GM19467 (cell line): ENCODE results near the gene TNS3.

Experiments used
- ATAC-seq: cut with Tn5 transposase; IDR thresholded peaks from one replicate; pipeline ENCODE4 v1.9.1; 2021; ENCODE audit warnings: mild to moderate bottlenecking, moderate library complexity; ENCODE audit not compliant: unreplicated experiment

Gene TNS3

DNA sequence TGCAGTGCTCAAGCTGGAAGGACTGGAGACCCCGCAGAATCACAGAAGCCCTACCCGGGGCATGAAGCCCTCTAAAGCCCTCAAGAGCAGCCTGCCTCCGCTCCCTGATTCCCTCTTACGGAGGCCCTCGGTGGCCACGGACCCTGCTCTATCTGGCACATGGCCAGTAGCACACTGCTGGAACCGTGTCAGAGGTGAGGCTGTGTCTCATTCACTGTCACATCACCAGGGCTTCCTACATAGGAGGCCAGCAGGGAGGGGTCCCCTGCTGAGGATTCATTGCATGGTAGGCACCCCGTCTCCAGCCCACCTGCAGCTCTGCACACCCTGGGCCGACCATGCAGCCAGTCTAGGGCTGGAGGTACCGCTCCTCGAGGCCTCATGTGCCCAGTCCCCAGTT lies 259.2 kb downstream of the TNS3 start:
- ATAC-seq, result no peak

DNA sequence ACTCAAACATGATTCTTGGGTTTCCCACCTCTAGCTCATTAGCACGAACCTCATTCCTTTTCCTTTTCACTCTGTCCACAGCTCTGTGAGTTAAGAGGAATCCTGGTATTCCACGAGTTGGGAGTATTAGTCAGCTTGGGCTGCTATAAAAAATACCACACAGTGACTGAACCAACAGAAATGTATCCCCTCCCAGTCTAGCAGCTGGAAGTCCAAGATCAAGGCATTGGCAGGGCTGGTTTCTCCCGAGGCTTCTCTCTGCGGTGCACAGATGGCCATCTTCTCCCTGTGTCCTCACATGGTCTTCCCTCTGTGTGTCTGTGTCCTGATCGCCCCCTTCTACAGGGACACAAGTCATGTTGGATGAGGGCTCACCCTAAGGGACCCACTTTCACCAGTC lies 261.6 kb downstream of the TNS3 start:
- ATAC-seq, result no peak

DNA sequence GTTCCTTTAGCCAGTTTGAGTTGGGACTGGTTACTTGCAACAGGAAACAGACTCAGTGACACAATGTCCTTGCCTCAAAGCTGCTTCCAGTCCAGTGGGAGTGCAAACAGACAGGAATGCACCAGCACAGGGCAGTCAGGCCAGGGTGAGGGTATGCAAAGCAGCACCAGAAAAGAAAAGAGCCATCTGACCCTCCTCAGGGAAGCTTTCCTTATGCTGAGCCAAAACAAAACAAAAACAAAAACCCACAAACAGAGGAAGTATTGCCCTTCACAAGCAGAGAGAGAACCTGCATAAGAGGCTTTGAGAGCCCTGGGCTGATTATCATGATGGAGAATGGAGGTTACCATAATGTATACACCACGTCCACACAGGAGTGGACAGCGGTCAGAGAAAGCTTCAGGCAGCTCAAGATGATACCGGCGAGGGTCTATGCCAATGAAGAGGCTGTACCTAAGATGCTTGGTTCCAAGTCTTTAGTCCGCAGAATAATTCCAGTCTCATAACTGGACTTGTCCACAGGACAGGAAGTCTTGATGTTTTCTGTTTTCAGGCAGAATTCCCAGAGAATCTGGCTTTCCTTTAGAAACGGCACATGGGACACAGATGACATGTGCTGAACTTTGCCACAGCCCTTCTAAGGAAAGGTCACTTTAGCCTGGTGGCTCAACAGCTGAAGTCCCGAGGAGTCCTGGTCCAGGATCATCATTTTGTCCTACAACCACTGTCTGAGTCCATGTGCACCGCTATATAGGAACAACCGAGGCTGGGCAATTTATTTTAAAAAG lies 263.3 kb downstream of the TNS3 start:
- no peak for ATAC-seq

DNA sequence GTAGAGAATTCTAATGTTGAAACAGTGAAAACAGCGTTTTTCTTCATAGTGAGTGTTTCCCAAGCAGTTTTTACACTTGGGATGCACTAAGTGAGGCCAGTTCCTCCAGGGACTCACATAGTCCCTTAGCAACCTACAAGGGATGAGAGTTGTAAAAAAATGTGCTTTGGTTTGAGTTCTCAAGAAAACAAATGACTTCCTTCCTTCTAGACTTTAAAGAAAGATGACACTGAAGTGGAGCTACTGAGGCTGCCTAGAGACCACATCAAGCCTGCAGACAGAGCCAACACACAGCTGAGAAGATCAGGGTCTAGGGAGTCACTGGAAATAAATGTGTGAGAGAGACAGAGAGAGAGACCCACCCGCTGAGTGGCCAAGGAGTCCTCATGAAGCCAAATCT lies 264.4 kb downstream of the TNS3 start:
- ATAC-seq, result no peak

DNA sequence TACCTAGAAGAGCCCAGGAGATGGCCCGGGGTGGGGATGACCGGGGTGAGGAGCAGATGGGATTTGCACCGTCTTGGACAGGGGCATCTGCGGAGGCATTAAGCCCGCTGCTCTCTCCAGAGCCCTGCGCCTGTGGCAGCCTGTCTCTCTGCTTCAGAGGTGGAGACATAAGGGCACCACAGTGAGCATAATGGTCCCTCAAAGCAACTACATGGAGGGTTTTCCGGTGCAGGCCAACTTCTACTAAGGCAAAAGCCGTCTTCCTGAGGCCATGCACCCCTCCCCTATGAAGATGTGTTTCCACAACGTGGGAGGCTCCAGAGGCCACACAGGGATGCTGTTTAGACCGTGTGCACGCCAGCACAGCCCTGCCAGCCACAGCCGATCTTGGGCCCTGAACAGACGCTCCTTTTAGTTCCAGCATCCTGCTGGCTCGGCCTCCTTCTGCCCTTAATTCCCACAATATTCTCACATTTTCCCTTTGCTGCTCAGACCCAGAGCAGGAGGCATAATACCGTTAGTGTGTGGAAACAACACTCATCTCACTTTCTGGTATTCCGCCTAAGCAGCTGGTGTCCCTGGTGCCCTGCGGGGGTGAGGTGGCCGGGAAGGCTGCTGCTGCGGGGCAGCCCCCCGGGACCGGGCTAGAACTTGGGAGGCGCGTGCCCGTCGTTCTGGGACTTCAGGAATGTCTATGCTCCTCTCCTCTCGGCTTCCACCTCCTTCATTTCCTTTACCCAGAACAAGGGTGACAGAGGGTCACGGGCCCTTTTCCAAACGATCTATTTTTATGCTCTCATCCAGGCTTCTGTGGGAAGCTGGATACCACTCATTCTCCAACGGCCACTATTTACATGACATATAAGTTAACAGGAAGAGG lies 266.9 kb downstream of the TNS3 start:
- ATAC-seq, result no peak

DNA sequence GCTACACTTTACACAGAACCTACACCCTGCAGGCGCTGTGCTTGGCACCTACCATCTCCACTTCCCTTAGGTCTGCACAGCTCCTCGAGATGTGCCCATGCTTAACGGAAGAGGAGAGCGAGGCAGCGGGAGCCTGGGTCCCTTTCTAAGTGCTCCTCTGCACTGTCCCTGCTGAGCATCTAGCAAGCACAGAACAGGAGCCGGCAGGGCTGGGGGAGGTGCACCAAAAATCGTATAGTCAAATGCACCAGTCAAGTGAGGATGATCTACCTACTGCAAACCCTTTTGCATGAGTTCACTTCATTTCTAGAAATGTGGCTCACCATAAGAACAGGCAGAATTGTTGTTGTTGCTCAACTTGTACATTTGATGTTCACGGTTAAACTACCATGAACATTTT lies 267.7 kb downstream of the TNS3 start:
- ATAC-seq, result no peak

DNA sequence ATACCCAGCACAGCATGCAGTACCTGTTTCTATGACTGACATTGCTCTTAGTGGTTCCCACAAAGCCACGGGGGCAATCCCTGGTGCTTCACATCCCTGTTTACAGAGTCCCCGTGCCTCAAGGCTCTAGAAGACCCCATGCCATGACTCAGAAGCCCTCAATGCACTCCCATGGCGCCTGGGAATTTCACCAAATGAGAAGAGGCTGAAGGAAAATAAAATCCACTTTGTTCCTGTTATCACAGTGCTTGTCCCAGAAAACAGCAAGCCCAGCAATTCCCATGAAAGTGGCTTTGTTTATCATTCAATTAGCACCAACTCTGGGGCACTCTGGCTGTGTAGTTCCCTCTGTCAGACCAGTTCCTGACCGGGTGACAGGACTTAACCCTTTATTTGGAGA lies 268.3 kb downstream of the TNS3 start:
- no peak for ATAC-seq

DNA sequence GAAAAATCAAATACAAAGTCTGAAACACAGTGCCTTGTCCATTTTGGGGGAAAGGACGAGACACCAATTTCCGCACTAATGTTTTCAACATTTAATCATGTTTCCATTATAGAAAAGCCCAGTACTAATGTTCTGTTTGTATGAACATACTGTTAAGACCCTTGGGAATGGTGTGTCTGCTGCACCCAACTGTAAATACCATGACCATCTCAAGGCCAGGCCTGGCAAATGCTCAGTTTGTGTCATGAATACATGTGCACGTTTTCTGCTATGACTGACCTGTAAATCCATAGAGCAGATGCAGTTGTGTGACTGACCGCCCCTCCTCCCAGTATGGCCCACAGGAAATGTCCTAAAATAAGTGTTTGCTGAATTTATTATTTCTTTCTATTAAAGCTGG lies 270.0 kb downstream of the TNS3 start:
- ATAC-seq, result no peak

DNA sequence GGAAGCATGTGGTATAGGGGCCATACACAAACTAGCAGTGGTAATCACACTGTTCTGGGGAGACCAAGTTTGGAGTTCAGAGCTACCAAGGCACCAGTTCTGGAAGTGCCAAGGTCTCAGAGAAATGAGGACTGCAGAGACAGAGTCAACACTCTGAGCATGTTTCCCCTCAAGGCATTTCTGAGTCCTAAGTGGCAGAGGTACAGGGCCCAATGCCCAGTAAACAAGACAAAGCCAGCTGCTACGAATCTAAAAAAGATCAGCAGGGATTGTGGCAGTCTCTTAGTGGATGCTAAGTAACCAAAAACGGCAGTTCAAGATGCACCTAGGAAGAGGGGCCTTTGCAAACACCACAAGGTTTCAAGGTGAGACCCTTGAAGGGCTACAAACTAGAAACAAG lies 271.9 kb downstream of the TNS3 start:
- ATAC-seq, result no peak

DNA sequence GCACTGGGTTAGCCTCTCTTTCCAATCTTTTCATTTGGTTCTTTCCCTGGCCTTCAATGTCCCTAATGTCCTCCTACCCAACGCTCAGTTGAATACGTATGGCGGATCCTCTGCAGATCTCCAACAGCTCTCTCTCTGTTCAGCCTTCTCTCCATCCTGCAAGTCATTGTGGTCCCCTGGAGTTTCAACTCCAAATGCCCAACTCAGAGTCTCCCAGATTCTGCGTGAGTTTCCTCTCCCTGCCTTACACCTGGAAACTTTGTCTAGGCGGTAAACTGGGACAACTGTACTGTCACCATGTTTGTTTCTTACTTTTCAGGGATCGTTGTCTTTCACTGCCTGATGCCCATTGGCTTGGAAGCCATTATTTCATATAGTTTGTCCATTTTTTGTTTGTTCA lies 273.1 kb downstream of the TNS3 start:
- no peak for ATAC-seq

DNA sequence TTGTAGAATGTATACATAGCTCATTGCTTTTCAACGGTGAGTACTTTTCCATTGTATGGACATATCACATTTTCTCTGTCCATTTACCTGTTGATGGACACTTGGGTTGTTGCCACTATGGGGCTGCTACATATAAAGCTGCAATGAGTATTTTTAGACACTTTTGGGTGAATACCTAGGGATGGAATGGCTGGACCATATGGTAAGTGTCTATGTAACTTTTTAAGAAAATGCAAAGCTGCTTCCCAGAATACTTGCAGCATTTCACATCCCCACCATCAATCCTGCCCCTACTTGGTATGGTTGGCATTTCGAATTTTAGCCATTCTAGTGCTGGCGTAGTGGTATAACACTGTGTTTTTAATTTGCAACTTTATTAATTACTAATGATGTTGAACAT lies 274.6 kb downstream of the TNS3 start:
- ATAC-seq, result no peak

DNA sequence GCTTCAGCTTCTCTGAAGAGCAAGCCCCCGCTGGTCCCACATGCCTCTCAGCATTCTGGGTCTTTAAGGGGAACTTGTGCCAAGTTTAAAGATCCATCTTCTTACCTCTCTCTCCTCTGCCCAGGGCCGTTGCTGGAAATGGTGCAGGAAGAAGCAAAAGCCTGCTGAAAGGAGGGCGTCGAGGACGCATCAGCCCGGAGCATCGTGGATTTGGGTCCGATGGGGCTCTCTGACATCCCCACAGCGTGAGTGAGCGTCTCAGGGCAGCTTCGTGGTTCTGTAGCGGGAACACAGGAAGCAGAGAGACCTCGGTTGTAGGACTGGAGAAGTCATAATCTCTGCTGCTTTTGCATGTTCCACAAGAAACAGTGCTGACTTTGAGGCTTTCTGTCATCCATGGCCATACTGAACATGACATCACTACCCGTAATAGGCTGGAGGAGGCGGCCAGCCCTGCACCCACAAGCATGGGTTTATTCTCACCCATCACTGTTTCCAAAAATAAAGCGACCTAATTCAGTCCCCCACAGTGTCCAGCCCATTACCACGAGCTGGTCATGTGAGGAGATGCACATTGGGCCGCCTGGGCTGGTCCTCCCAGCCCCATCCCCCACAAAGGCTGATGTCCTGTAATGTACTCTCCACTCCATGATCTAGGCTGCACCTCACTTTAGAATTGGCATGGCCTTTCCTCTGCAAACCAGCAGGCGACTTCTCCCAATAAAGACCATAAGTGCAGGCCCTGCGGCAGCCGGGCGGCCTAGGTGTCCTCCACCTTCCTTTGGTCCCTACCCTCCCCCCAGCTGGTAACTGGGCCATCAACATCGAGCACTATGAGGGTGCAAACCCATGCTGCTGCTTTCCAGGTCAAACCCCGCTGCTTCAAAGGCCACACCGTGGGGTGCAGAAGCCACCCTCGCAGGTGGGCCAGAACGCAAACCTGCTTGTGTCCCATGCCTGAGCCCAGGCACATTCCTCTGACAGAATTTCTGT lies 276.9 kb downstream of the TNS3 start:
- ATAC-seq, result no peak

DNA sequence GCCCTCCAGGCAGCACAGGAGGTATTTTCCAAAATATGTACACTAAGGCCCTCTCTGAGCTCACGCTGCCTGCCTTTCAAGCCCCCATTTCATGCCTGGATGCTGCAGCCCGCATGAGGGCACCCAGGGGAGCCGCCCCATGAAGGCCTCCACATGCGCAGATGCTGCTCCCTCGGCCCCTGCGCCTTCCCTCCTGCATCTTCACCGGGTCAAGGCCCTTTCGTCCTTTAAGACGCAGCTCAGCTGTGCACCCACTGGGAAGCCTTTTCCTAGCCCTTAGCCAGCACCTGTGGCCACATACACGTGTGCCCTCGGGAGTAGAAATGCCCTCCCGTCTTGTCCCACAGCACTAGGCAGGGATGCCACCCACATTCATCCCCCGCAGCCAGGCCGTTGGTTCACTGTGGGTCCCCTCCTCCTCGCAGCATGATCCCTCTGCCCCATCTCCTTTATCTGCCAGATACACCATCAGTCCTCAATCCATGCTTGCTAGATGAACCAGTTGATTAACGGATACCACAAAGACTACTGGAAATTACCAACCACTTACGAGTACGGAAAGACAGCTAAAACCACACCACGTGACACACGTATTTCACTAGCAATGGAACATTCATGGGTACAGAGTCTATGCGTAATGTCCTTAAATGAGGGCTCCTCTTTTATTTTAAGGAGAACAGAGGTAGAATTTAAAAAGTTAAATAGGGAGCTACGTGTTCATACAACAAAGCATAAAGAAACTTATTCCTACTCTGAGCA lies 278.0 kb downstream of the TNS3 start:
- ATAC-seq, result no peak

DNA sequence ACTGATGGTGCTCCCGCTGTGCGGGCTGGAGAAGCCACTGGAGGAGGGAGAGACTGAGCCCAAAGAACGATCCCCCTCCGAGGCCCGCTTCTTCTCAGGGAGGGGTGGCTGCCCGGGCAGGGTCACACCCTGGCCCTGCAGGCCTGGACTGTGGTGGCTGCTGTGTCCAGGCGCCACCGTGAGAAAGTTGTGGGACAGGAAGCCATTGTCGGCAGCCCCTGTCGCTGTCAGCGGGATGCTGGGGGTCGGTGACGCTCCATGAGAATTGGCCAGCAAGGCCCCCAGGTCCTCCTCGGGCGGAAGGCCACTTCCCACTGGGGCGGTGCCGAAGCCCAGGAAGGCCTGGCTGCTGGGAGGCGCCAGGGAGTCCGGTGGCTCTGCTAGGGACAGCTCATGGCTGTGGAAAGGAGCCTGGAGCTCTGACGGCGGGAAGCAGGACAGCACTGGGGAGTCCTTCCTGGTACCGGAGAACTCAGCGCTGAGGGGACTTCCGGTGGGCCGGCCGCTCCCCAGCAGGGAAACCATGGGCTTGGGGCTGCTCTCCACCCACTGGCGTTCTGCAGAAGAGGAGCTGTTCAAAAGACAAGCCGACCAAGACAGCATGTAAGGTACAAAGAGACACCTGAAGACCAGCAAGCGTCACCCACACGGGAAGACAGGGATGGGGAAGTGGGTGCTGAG lies 278.8 kb downstream of the TNS3 start:
- ATAC-seq, result no peak

DNA sequence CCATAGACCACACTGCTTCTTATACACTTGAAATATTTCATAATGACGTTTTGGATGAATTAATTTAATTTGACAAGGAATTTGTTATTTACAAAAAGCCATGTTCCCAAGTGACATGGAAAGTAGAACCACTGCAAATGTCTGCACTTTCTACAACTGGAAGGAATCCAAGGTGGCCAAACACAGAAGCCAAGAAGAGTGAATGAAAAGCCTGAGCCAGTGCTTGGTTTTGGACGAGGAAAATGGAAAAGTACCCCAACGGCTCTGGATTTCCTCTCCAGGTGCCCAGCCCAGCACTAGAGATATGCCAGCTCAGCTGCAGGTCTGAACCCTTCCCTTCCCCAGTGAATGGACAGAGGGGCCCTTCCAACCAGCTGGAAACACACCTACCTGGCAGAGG lies 279.4 kb downstream of the TNS3 start:
- no peak for ATAC-seq

DNA sequence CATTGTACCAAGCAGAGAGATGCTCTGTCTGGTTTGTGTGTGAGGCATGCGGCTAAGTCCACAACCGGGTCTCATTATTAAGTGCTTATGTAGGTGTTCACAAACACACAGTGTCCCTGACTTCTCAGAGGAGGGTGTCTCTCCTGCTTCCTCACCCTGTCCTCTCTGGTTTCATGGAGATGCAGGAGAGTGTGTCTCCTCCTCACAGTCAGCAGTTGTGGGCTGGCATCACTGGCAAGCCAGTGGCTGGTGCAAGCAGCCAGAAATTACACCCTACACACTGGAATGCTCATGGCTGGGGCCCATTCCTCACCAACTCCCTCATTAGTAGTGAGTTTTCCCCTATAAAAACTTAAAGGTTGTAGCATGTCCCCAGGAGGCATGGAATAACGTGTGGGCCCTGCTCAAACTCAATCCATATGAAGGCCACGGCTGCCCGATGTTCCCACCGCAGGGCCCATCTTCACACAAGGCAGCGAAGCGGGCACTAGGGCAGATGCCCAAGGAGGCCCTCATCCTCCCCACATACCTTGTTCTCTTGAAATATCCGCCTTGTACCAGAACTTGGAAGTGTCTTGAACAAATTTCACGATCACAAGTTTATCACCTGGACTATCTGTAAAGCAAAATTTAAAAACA lies 280.1 kb downstream of the TNS3 start:
- no peak for ATAC-seq

DNA sequence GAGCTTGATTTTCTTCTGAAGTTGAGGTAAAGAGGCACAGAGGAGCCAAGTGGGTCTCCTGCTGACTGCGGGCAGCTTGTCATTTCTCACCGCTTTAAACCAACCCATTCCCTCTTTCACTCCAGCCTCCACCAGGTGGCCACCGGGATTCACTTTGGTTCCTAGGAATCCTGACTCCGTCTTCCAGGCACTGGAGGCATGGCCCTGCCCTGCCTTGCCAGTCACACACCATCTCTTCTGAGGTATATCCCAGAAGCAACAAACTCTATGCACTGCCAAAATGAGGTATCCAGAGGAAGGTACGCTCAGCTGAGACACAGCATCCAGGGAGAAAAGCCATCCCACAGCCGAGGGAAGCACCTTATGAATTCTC lies 280.8 kb downstream of the TNS3 start:
- ATAC-seq, result no peak

DNA sequence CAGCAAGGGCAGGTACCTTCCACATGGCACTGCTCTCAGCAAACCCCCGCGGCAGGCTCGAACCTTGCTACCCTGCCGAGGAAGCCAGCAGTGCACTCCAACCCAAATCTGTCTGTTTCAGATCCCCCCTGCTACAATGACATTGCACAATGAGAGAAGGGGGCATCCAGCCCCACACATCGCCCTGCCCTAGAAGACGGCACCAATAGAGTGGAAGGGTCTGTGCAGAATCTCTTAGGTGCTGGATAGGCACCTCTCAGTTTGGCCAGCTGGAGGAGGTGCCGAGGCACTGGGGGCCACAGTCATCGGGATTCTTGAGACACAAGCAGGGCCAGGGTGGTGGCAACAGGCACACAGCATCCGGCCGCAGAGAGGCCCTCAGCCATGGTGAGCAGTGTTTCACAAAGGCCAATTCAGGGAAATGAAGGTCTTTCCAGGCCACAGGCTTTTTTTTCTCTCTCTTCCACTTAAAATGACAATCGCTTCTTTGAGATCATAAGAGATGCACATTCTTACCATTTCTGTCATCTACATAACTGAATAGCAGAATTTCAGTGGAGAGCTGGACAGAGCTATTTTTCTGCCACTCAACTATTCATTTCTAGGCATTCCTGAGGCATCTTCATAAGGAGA lies 281.3 kb downstream of the TNS3 start:
- no peak for ATAC-seq

DNA sequence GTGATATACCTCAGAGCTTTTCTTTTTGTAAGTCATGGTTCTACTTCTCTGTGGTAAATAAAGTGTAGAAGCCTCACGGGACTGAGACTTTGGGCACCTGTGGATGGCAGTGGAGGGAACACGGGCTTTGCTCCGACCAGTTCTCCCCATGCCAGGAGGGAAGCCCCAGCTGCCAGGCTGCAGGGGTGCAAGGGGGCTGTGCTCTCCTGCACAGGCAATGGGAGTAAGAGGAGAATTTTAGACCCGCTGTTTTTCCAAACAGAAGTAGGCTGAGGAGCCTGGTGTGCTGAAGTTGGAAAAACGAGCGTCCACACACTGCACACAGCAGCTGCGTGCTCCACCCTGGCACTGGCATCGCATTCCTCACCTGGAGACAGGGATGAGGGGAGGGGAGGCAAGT lies 282.4 kb downstream of the TNS3 start:
- no peak for ATAC-seq
